HuH-7 (cell line): ENCODE measurements around the gene CREBBP.

ENCODE experiments used
- DNase-seq: peaks from one replicate; pipeline ENCODE4 v3.0.0; 2011; ENCODE audit warnings: low spot score

The CREBBP gene

GRCh38 chr16:3824121-3824795 lies 56.3 kb downstream of the CREBBP start:
- DNase-seq, result no peak

- no peak for DNase-seq
Observed at GRCh38 chr16:3823427-3823826, 57.1 kb downstream of the CREBBP start.

GRCh38 chr16:3822366-3823045 lies 58.0 kb downstream of the CREBBP start:
- DNase-seq, result no peak

- DNase-seq, result no peak
Observed at GRCh38 chr16:3821184-3821583, 59.3 kb downstream of the CREBBP start.

GRCh38 chr16:3819746-3820724 lies 60.5 kb downstream of the CREBBP start:
- DNase-seq, result no peak

GRCh38 chr16:3819175-3819527 lies 61.4 kb downstream of the CREBBP start:
- no peak for DNase-seq

GRCh38 chr16:3816326-3816725 lies 64.2 kb downstream of the CREBBP start:
- no peak for DNase-seq

GRCh38 chr16:3814755-3815154 lies 65.8 kb downstream of the CREBBP start:
- no peak for DNase-seq

- DNase-seq, result no peak
Observed at GRCh38 chr16:3812469-3813172, 67.9 kb downstream of the CREBBP start.

GRCh38 chr16:3810818-3811217 lies 69.7 kb downstream of the CREBBP start:
- DNase-seq, result no peak

- no peak for DNase-seq
Observed at GRCh38 chr16:3810198-3810664, 70.3 kb downstream of the CREBBP start.

- no peak for DNase-seq
Observed at GRCh38 chr16:3808308-3809063, 72.0 kb downstream of the CREBBP start.

GRCh38 chr16:3807425-3808123 lies 72.9 kb downstream of the CREBBP start:
- no peak for DNase-seq

- DNase-seq, result no peak
Observed at GRCh38 chr16:3804426-3805016, 76.0 kb downstream of the CREBBP start.

GRCh38 chr16:3800477-3801270 lies 79.8 kb downstream of the CREBBP start:
- DNase-seq, result no peak

GRCh38 chr16:3800019-3800418 lies 80.5 kb downstream of the CREBBP start:
- DNase-seq, result no peak

- DNase-seq, result no peak
Observed at GRCh38 chr16:3799354-3799753, 81.2 kb downstream of the CREBBP start.

- no peak for DNase-seq
Observed at GRCh38 chr16:3798838-3799237, 81.7 kb downstream of the CREBBP start.
